Left renal cortex interstitium (tissue), 4 donors: ENCODE results near the gene GNA12. TPM values are rescaled to one million over a fixed set of nuclear protein-coding genes. Genes with fewer than 3 reads are reported as not detected.

Experiments used
- DNase-seq, 4 donors: peaks; one replicate each; pipeline ENCODE4 v3.0.0-alpha.2; 2013; ENCODE audit warnings: low read depth in 4 of 4, low spot score in 2 of 4, missing footprints in 1 of 4
- polyA plus RNA-seq, 4 donors: library from polyadenylated mRNA; unstranded; fragments of 120-200 nt; gene quantifications; one replicate each; pipeline ENCODE4 v1.2.1, GENCODE V29; 2013; ENCODE audit not compliant: insufficient read length in 4 of 4

The GNA12 gene
- polyA plus RNA-seq, 4 donors, result 37.8 to 50.1 (median 42.3) TPM

- DNase-seq, result no peak
These were observed 5.1 kb downstream of the GNA12 start for GRCh38 chr7:2838873-2839578.

- DNase-seq, result no peak
These were observed 5.7 kb downstream of the GNA12 start for GRCh38 chr7:2838451-2838850.

GRCh38 chr7:2837496-2837895, 6.6 kb downstream of the GNA12 start:
- DNase-seq, result no peak

GRCh38 chr7:2834748-2835441, 9.2 kb downstream of the GNA12 start:
- DNase-seq, result no peak

- DNase-seq, result no peak
These were observed 10.8 kb downstream of the GNA12 start for GRCh38 chr7:2833083-2833910.

- no peak for DNase-seq
These were observed 11.6 kb downstream of the GNA12 start for GRCh38 chr7:2832461-2832860.

GRCh38 chr7:2830609-2831376, 13.3 kb downstream of the GNA12 start:
- no peak for DNase-seq

GRCh38 chr7:2829040-2829439, 15.1 kb downstream of the GNA12 start:
- DNase-seq, result no peak

GRCh38 chr7:2826771-2827170, 17.3 kb downstream of the GNA12 start:
- no peak for DNase-seq

GRCh38 chr7:2825559-2826227, 18.4 kb downstream of the GNA12 start:
- no peak for DNase-seq

- DNase-seq, result no peak
These were observed 19.2 kb downstream of the GNA12 start for GRCh38 chr7:2824678-2825461.

- no peak for DNase-seq
These were observed 20.0 kb downstream of the GNA12 start for GRCh38 chr7:2824026-2824677.

GRCh38 chr7:2823130-2823529, 21.0 kb downstream of the GNA12 start:
- DNase-seq, result no peak

- DNase-seq, result no peak
These were observed 22.1 kb downstream of the GNA12 start for GRCh38 chr7:2821842-2822507.

- no peak for DNase-seq
These were observed 22.8 kb downstream of the GNA12 start for GRCh38 chr7:2821161-2821841.

GRCh38 chr7:2820508-2820934, 23.6 kb downstream of the GNA12 start:
- no peak for DNase-seq

GRCh38 chr7:2819954-2820397, 24.1 kb downstream of the GNA12 start:
- DNase-seq, result no peak
